ENCODE results near the gene MAMLD1.

GRCh38 chrX:150508018-150508417 lies 144.9 kb downstream of the MAMLD1 start:
- TF ChIP-seq CTCF (conservative IDR thresholded peaks at IDR 0.05) (no peak), ZFX (IDR thresholded peaks at IDR 0.05) (no peak)
